ENCODE data around the gene PHLDA1. TPM values are rescaled to one million over a fixed set of nuclear protein-coding genes. Genes with fewer than 3 reads are reported as not detected.

PHLDA1 gene
- polyA plus RNA-seq, 1 of the 3 experiments (the other 2 are of a cell fraction), result 26.2 TPM

DNA sequence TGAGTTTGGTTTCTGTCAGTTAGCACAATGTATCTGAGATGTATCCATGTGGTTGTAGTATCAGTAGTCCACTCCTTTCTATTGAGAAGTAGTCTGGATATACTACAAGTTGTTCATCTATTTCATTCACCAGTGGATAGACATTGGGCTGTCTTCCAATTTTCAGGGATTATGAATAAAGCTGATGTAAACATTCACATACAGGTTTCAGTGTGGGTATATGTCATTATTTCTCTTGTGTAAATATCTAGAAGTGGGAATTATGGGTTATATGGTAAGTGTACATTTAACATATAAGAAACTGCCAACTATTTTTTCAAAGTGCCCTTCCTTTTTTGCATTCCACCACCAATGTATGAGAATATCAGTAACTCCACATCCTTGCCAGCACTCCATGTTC, 35.9 kb downstream of the PHLDA1 start:
- no peak for DNase-seq
- ChIA-PET POLR2A (no interaction called here), CTCF (interaction anchor here (1.5 kb wide), 1 partner anchor 193 kb away, joined by 4 read pairs; no protein-coding TSS in a partner anchor)
- Histone ChIP-seq H3K4me1 (ENCODE audit: control insufficient read depth in 1 of 2, insufficient read depth in 2 of 2, low read depth in 1 of 2, low read length in 1 of 2) (peaks cover 0 to 10% of the 10 kb centered on the region in 2 experiments; a peak in 3 of 4 replicates), H3K9me3 (no peaks in the 10 kb centered on the region), H3K9ac (no peak overlapping the region), H3K36me3 (replicated peaks in 1 of 2; ENCODE audit: control insufficient read depth in 1 of 2, insufficient read depth in 2 of 2, low read length in 1 of 2) (no peaks in the 10 kb centered on the region), H2AFZ (ENCODE audit: low read depth) (no peak overlapping the region), H3F3A (replicated peaks; ENCODE audit: insufficient read depth) (peaks cover 11% of the 10 kb centered on the region), H3K4me3 (ENCODE audit: low read depth in 2 of 2, low read length in 1 of 2) (no peak overlapping the region), H4K20me1 (ENCODE audit: insufficient read depth) (no peaks in the 10 kb centered on the region), H3K9me2 (no peaks in the 10 kb centered on the region), H3K27ac (ENCODE audit: low read depth in 2 of 2, low read length in 1 of 2) (no peak overlapping the region), H3K27me3 (ENCODE audit: insufficient read depth) (no peaks in the 10 kb centered on the region), H3K79me2 (ENCODE audit: insufficient read depth) (no peaks in the 10 kb centered on the region), H3K4me2 (no peak overlapping the region)
- TF ChIP-seq SMC3 (IDR thresholded peaks at IDR 0.05; ENCODE audit: low read depth, low read length), result no peak
- TF ChIP-seq JUND (IDR thresholded peaks at IDR 0.05), result no peak
- no peak for TF ChIP-seq RCOR1 (IDR thresholded peaks at IDR 0.05; ENCODE audit: low read length)
- TF ChIP-seq POLR2AphosphoS5 (IDR thresholded peaks at IDR 0.05; ENCODE audit: low read depth, low read length), result no peak
- TF ChIP-seq ELF1 (IDR thresholded peaks at IDR 0.05), result no peak
- TF ChIP-seq, protein P1, sequence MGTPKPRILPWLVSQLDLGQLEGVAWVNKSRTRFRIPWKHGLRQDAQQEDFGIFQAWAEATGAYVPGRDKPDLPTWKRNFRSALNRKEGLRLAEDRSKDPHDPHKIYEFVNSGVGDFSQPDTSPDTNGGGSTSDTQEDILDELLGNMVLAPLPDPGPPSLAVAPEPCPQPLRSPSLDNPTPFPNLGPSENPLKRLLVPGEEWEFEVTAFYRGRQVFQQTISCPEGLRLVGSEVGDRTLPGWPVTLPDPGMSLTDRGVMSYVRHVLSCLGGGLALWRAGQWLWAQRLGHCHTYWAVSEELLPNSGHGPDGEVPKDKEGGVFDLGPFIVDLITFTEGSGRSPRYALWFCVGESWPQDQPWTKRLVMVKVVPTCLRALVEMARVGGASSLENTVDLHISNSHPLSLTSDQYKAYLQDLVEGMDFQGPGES (IDR thresholded peaks at IDR 0.05; ENCODE audit: low read depth, low read length), result no peak
- TF ChIP-seq YY1 (IDR thresholded peaks at IDR 0.05; ENCODE audit: low read depth), result no peak
- no peak for TF ChIP-seq FOXJ3 (CRISPR knock-in tag; IDR thresholded peaks at IDR 0.05)
- TF ChIP-seq, protein P2, sequence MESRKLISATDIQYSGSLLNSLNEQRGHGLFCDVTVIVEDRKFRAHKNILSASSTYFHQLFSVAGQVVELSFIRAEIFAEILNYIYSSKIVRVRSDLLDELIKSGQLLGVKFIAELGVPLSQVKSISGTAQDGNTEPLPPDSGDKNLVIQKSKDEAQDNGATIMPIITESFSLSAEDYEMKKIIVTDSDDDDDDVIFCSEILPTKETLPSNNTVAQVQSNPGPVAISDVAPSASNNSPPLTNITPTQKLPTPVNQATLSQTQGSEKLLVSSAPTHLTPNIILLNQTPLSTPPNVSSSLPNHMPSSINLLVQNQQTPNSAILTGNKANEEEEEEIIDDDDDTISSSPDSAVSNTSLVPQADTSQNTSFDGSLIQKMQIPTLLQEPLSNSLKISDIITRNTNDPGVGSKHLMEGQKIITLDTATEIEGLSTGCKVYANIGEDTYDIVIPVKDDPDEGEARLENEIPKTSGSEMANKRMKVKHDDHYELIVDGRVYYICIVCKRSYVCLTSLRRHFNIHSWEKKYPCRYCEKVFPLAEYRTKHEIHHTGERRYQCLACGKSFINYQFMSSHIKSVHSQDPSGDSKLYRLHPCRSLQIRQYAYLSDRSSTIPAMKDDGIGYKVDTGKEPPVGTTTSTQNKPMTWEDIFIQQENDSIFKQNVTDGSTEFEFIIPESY (IDR thresholded peaks at IDR 0.05; ENCODE audit: borderline replicate concordance, low read depth), result no peak
- TF ChIP-seq NRF1 (IDR thresholded peaks at IDR 0.05; ENCODE audit: low read depth, low read length), result no peak
- TF ChIP-seq, protein P3, sequence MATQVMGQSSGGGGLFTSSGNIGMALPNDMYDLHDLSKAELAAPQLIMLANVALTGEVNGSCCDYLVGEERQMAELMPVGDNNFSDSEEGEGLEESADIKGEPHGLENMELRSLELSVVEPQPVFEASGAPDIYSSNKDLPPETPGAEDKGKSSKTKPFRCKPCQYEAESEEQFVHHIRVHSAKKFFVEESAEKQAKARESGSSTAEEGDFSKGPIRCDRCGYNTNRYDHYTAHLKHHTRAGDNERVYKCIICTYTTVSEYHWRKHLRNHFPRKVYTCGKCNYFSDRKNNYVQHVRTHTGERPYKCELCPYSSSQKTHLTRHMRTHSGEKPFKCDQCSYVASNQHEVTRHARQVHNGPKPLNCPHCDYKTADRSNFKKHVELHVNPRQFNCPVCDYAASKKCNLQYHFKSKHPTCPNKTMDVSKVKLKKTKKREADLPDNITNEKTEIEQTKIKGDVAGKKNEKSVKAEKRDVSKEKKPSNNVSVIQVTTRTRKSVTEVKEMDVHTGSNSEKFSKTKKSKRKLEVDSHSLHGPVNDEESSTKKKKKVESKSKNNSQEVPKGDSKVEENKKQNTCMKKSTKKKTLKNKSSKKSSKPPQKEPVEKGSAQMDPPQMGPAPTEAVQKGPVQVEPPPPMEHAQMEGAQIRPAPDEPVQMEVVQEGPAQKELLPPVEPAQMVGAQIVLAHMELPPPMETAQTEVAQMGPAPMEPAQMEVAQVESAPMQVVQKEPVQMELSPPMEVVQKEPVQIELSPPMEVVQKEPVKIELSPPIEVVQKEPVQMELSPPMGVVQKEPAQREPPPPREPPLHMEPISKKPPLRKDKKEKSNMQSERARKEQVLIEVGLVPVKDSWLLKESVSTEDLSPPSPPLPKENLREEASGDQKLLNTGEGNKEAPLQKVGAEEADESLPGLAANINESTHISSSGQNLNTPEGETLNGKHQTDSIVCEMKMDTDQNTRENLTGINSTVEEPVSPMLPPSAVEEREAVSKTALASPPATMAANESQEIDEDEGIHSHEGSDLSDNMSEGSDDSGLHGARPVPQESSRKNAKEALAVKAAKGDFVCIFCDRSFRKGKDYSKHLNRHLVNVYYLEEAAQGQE (IDR thresholded peaks at IDR 0.05; ENCODE audit: low read depth, low read length), result no peak

All from SK-N-SH (cell line).